PC-9 (cell line): ENCODE results near the gene ESR2.

Experiments
- CTCF ChIP-seq: fragments of 200-600 bp; sonication (generic); conservative IDR thresholded peaks from 2 replicates; pipeline ENCODE4 v1.6.1; 2017; ENCODE audit warnings: mixed run types, antibody characterized with exemption, mild to moderate bottlenecking, moderate library complexity
- EZH2 ChIP-seq: fragments of 200-600 bp; sonication (generic); IDR thresholded peaks from 2 replicates; pipeline ENCODE4 v1.8.0; 2017; ENCODE audit warnings: antibody characterized with exemption, low read depth

GRCh38 chr14:64098120-64098519, 196.1 kb downstream of the ESR2 start:
- TF ChIP-seq CTCF (no peak), EZH2 (no peak)
